ENCODE results near the gene KRTAP5-11. TPM values are rescaled to one million over a fixed set of nuclear protein-coding genes. Genes with fewer than 3 reads are reported as not detected.

The KRTAP5-11 gene
- total and polyA plus RNA-seq, 2 donors (not counting 3 experiments of a cell fraction or from before 2014, with no cell fraction given): not detected

GRCh38 chr11:71556018-71556417 is 26.7 kb downstream of the KRTAP5-11 start:
- TF ChIP-seq EZH2 (IDR thresholded peaks at IDR 0.05; ENCODE audit: borderline replicate concordance, low read depth, low read length, severe bottlenecking) (no peak), POLR2AphosphoS5 (IDR thresholded peaks at IDR 0.05; ENCODE audit: insufficient read depth, low read depth, low read length) (no peak), JUN (IDR thresholded peaks at IDR 0.05; ENCODE audit: borderline replicate concordance, insufficient read depth, insufficient read length, low read depth) (no peak), MAX (IDR thresholded peaks at IDR 0.05; ENCODE audit: insufficient read depth, insufficient read length) (no peak), POLR2A (IDR thresholded peaks at IDR 0.05; ENCODE audit: low read depth, low read length) (no peak), MYC (IDR thresholded peaks at IDR 0.05; ENCODE audit: low read depth, low read length) (no peak), FOS (IDR thresholded peaks at IDR 0.05; ENCODE audit: borderline replicate concordance, insufficient read depth, low read length) (no peak), GATA2 (IDR thresholded peaks at IDR 0.05; ENCODE audit: insufficient read depth, insufficient read length, low read depth, low read length) (no peak)
- TF ChIP-seq, protein P1, sequence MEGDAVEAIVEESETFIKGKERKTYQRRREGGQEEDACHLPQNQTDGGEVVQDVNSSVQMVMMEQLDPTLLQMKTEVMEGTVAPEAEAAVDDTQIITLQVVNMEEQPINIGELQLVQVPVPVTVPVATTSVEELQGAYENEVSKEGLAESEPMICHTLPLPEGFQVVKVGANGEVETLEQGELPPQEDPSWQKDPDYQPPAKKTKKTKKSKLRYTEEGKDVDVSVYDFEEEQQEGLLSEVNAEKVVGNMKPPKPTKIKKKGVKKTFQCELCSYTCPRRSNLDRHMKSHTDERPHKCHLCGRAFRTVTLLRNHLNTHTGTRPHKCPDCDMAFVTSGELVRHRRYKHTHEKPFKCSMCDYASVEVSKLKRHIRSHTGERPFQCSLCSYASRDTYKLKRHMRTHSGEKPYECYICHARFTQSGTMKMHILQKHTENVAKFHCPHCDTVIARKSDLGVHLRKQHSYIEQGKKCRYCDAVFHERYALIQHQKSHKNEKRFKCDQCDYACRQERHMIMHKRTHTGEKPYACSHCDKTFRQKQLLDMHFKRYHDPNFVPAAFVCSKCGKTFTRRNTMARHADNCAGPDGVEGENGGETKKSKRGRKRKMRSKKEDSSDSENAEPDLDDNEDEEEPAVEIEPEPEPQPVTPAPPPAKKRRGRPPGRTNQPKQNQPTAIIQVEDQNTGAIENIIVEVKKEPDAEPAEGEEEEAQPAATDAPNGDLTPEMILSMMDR (IDR thresholded peaks at IDR 0.05; ENCODE audit: extremely low read depth in 1 of 2, insufficient read depth in 1 of 2, low read depth in 1 of 2, low read length in 2 of 2): no peak
- Histone ChIP-seq H3K79me2 (ENCODE audit: control insufficient read depth, insufficient read depth, low read length) (no peaks in the 10 kb centered on the region), H3K9me1 (replicated peaks; ENCODE audit: control insufficient read depth, extremely low read depth, insufficient read depth, low read length) (no peaks in the 10 kb centered on the region), H3K36me3 (ENCODE audit: control insufficient read depth in 2 of 2, extremely low read depth in 1 of 2, insufficient read depth in 2 of 2, low read length in 2 of 2) (no peaks in the 10 kb centered on the region), H3K9me3 (replicated peaks; ENCODE audit: control insufficient read depth, insufficient read depth, low read length) (no peaks in the 10 kb centered on the region), H3K4me3 (replicated peaks in 1 of 3; ENCODE audit: insufficient read depth in 1 of 3, low read depth in 1 of 3, low read length in 3 of 3) (no peak overlapping the region), H4K20me1 (replicated peaks; ENCODE audit: control insufficient read depth, extremely low read depth, insufficient read depth, low read length) (no peaks in the 10 kb centered on the region), H2AFZ (ENCODE audit: low read depth, low read length) (no peak overlapping the region), H3K4me2 (ENCODE audit: insufficient read depth, low read length) (no peak overlapping the region), H3K9ac (replicated peaks; ENCODE audit: extremely low read depth, insufficient read depth, low read length) (no peak overlapping the region), H3K4me1 (ENCODE audit: control insufficient read depth, extremely low read depth, insufficient read depth, low read length) (no peaks in the 10 kb centered on the region), H3K27me3 (ENCODE audit: control insufficient read depth in 2 of 2, insufficient read depth in 2 of 2, low read length in 2 of 2) (peaks cover 0 to under 1% of the 10 kb centered on the region in 2 experiments), H3K27ac (ENCODE audit: insufficient read depth, low read depth, low read length) (no peak overlapping the region)
- FAIRE-seq (no peak), DNase-seq (ENCODE audit: low read depth, low spot score) (no peak)
- ChIA-PET CTCF (no interaction called here), POLR2A (no interaction called here)
- dilution Hi-C loops (cut with MboI; ENCODE audit: extremely low pct_ligation_motif_present, low sequenced_read_pairs): no loop called here
- BruUV-seq (replicated peaks): no TSS peak
- intact Hi-C loops (cut with micrococcal nuclease): no loop called here
